ENCODE data around the gene AKAP6. TPM values are rescaled to one million over a fixed set of nuclear protein-coding genes. Genes with fewer than 3 reads are reported as not detected.

AKAP6 gene
- total RNA-seq, 2 experiments from 2014 or later: 2.0 to 2.4 TPM

DNA sequence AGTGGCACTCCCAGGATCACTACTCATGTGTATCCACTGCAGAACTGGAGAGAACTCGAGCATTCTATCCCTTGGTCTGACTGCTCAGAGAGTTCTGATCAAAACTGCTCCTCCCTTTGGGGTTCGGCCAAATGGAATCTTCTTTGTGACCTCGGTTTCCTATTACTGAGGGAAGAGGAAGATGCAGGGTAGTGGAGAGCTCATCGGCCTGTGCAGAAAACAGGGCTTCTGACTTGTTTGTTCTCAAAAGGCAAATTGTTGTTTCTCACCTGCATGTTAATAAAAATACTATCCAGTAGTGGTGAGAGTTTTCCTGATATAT is 17.1 kb upstream of the AKAP6 start:
- intact Hi-C loops (cut with micrococcal nuclease): no loop called here
- no peaks in the 10 kb centered on the region for H3K4me1 Mint-ChIP-seq (ENCODE audit: low read depth)
- no peak overlapping the region for H3K4me3 Mint-ChIP-seq
- DNase-seq: no peak
- no peaks in the 10 kb centered on the region for H3K27me3 Mint-ChIP-seq (ENCODE audit: low read depth)
- no peaks in the 10 kb centered on the region for H3K9me3 Mint-ChIP-seq
- H3K36me3 Mint-ChIP-seq (ENCODE audit: low read depth): no peaks in the 10 kb centered on the region
- no peak overlapping the region for H3K27ac Mint-ChIP-seq
- CTCF ChIA-PET: no interaction called here

DNA sequence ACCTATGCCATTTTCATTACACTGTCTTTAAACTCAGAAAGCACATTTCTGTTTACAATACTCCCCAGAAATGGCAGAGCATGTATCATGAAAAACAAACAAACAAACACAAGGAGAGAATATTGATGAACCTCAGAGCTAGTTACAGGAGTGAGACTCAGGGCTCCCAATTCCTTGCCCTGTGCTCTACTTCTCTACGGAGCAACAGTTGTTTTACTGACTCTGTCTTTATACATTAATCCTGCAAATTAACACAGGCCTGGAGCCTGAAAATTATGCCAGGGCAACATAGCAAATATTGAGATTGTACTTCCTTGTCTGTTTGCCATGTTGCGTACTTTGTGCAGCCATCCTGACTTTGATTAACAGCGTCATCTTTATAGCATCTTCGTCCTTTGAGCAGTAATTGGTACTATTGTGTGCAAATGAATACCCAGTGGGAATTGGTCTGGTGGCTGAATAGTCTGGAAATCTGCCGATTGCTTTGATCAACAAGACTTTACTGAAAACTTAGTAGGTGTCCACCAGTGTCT is 15.2 kb upstream of the AKAP6 start:
- CTCF ChIA-PET: interaction anchor here (0.7 to 1.1 kb wide), 2 partner anchors 8 to 101 kb away, joined by 3 read pairs; no protein-coding TSS in a partner anchor
- H3K27me3 Mint-ChIP-seq (ENCODE audit: low read depth): no peaks in the 10 kb centered on the region
- no peak for DNase-seq
- H3K4me1 Mint-ChIP-seq (ENCODE audit: low read depth): no peaks in the 10 kb centered on the region
- no peaks in the 10 kb centered on the region for H3K36me3 Mint-ChIP-seq (ENCODE audit: low read depth)
- intact Hi-C loops (cut with micrococcal nuclease): no loop called here
- H3K9me3 Mint-ChIP-seq: no peaks in the 10 kb centered on the region
- H3K27ac Mint-ChIP-seq: no peak overlapping the region
- H3K4me3 Mint-ChIP-seq: no peak overlapping the region

DNA sequence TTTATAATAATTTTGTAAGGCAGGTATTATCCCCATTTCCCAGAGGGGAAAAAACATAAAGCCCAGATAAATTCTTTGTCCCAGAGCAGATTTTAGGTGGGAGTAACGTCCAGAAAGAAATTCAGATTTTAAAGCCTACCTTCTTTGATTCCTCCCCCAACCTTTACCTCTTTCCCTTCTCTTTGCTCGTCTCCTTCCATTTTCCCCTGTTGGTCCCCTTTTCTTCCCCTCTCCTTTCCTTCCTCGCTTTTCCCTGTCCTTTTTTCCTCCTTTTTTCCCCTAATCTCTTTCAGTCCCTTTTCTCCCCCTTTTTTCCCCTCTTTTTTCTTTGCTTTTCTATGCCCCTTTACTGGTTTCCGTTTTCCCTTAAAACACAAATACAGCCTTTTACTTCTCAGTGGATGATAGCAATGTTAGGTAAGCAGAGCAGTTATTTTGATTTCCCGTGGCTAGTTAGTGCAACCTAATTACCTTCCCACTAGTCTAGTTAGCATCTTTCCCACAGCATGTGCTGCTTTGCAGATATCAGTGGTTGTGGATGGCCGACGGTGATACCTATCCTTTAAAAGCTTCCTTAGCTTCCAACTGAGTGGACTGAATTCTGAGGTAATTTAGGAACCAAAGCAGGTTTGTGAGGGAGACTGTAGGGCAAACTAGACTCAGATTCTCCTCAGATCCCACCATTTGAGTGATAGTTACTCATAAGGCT is 10.9 kb upstream of the AKAP6 start:
- H3K36me3 Mint-ChIP-seq (ENCODE audit: low read depth): no peaks in the 10 kb centered on the region
- no peak overlapping the region for H3K4me3 Mint-ChIP-seq
- no peaks in the 10 kb centered on the region for H3K27me3 Mint-ChIP-seq (ENCODE audit: low read depth)
- no peak for DNase-seq
- CTCF ChIA-PET: no interaction called here
- no peak overlapping the region for H3K27ac Mint-ChIP-seq
- H3K9me3 Mint-ChIP-seq: no peaks in the 10 kb centered on the region
- H3K4me1 Mint-ChIP-seq (ENCODE audit: low read depth): no peaks in the 10 kb centered on the region
- intact Hi-C loops (cut with micrococcal nuclease): no loop called here

DNA sequence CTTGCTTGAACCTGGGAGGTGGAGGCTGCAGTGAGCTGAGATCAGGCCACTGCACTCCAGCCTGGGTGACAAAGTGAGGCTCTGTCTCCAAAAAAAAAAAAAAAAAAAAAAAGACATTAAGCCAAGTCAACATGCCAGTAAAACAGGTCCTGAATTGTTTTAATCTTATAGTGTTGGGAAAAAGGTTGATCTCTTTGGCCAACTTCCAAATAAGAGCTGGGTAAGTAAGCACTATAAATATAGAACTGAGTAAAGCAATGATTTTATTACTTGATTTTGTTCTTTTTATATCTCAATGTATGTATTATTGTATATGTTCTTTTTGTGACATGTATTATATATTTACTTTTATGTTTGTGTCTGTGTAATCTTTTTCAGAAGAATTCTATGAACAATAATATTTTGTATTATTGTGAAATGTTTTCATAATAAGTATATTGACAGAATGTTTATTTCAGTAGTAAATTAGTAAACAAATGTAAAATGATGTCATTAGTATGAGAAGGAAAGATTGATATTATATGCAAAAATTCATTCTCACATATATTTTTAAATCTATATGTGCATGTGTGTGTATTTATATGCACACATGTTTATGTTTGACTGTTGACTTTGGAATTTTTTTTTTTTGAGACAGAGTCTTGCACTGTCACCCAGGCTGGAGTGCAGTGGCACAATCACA is 9.6 kb upstream of the AKAP6 start:
- Mint-ChIP-seq H3K27ac (no peak overlapping the region), H3K4me3 (no peak overlapping the region)
- intact Hi-C loops (cut with micrococcal nuclease): no loop called here

DNA sequence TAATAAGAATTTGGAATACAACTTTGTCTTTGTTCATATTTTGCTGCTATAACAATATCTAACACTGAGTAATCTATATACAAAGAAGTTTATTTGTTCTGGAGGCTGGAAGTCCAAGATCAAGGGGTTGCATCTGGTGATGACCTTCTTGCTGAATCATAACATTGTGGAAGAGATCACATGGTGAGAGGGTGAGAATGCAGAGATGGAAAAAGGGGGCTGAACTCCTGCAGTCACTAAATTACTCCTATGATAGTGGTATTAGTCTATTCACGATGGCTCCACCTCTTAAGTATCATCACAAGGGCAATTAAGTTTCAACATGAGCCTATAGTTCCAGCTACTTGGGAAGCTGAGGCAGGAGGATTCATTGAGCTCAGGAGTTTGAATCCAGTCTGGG is 4.5 kb upstream of the AKAP6 start:
- CTCF ChIA-PET: no interaction called here
- Mint-ChIP-seq H3K27me3 (ENCODE audit: low read depth) (no peaks in the 10 kb centered on the region), H3K4me1 (ENCODE audit: low read depth) (no peaks in the 10 kb centered on the region), H3K4me3 (no peak overlapping the region), H3K36me3 (ENCODE audit: low read depth) (no peaks in the 10 kb centered on the region), H3K27ac (no peak overlapping the region), H3K9me3 (no peaks in the 10 kb centered on the region)
- DNase-seq: no peak
- intact Hi-C loops (cut with micrococcal nuclease): no loop called here

More for the DNA sequence above, 9.6 kb upstream of the AKAP6 start:
- Mint-ChIP-seq H3K9me3 (no peaks in the 10 kb centered on the region), H3K27me3 (ENCODE audit: low read depth) (no peaks in the 10 kb centered on the region), H3K36me3 (ENCODE audit: low read depth) (no peaks in the 10 kb centered on the region), H3K4me1 (ENCODE audit: low read depth) (no peaks in the 10 kb centered on the region)
- no peak for DNase-seq
- CTCF ChIA-PET: interaction anchor here (0.6 to 0.7 kb wide), 2 partner anchors 8 to 75 kb away, joined by 3 read pairs; no protein-coding TSS in a partner anchor

DNA sequence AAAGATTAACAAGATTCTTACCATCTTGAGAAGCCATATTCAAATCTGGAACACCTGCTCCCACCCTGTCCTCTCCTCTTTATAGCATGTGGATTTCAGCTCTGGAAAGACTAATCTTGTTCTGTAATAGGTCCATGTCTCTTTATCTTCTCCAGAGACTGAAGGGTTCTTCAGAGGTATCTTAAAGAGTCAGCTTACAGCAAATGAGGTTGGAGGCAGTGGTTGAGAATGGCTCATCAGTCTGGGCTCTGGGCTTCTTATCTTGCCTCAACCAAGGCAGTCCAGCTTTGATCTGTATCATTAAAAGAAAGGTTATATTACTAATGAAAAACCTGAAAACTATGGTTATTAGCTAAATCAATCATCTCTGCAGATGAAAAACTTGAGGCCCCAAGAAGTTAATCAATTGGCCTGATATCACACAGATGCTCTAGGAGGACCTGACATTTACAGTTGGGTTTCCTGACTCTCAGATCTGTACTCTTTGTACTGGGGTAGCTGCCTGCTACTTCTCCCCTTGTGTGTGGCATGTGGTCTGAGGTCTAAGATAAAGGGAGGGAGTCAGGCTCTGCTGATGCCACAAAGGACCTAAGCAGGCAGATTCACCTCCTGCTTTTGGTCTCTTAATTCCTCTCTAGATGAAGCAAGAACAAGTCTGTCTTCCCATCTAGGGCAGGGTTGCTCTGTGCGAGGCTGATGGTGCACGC is 1.7 kb upstream of the AKAP6 start:
- H3K4me1 Mint-ChIP-seq (ENCODE audit: low read depth): no peaks in the 10 kb centered on the region
- intact Hi-C loops (cut with micrococcal nuclease): no loop called here
- no peak for DNase-seq
- no peak overlapping the region for H3K4me3 Mint-ChIP-seq
- H3K9me3 Mint-ChIP-seq: no peaks in the 10 kb centered on the region
- H3K27ac Mint-ChIP-seq: no peak overlapping the region
- H3K27me3 Mint-ChIP-seq (ENCODE audit: low read depth): no peaks in the 10 kb centered on the region
- CTCF ChIA-PET: interaction anchor here (0.6 kb wide), 1 partner anchor 8 kb away, joined by 3 read pairs; no protein-coding TSS in a partner anchor
- no peaks in the 10 kb centered on the region for H3K36me3 Mint-ChIP-seq (ENCODE audit: low read depth)

DNA sequence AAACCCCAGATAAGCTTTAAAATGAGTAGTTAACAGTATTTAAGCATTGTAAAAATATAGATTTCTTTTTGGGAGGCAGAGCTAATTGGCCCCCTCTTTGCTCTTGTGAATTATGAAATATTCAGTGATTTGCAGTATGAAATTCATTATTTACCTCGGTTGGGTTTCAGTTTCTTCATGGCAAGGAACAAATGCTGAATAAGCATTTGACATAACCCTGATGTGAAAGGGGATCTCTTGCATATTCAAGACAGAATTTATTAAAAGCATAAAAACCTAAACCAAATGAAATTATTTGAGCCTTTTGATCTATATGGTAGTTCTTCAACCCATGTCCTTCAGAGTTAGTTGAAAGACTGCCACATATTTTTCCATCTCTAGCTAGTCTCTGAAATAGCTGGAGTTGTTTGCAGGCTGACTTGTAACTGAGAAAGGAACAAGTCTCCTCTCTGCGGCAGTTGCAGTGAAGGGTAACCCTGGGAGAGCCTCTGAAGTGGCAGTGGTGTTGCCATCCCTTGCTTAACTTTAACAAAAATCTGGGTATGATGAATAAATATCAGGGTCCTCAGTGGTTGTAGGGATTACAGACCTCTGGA is 690 bp downstream of the AKAP6 start:
- Mint-ChIP-seq H3K36me3 (ENCODE audit: low read depth) (no peaks in the 10 kb centered on the region), H3K9me3 (no peaks in the 10 kb centered on the region), H3K4me3 (no peak overlapping the region), H3K27ac (no peak overlapping the region), H3K27me3 (ENCODE audit: low read depth) (no peaks in the 10 kb centered on the region), H3K4me1 (ENCODE audit: low read depth) (peaks cover 2% of the 10 kb centered on the region)
- DNase-seq: no peak
- CTCF ChIA-PET: interaction anchor here (0.6 kb wide), 1 partner anchor 184 kb away, joined by 3 read pairs; no protein-coding TSS in a partner anchor
- intact Hi-C loops (cut with micrococcal nuclease): no loop called here

DNA sequence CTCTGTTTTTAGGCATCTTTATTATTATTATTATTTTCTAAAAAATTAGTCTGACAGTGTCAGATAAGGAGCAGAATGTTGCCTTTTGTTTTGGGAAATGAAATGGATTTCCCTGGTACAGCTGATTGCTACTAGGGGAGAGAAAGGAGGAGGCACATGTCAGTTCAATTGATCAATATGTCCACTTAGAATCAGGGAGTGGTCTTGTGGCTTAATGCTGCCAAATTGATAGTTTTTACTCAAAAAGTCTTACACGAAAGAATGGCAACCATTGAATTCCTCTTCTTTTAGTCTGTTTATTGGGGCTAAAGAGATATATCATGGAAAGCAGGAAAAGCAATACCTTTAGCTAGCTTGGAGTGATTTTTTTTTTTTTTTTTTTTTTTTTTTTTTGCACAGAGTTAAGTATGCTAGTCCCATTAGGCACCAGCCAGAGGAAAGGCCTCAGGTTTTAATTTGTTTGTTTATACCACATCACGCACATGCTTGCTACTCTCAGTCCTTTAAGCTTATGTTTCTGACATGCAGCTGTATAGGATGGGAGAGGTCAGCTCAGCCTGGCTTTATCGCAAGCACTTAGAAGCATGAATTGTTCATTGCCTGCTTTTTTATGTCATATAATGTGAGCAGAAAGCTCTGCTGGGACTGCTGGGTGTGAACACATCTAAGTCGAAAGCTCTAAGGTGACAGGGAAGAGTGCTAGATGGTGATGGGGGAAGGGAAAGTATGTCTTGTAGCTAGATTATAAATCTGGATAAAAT is 1.4 kb downstream of the AKAP6 start:
- Mint-ChIP-seq H3K36me3 (ENCODE audit: low read depth) (no peaks in the 10 kb centered on the region), H3K27me3 (ENCODE audit: low read depth) (no peaks in the 10 kb centered on the region), H3K27ac (no peak overlapping the region), H3K9me3 (no peaks in the 10 kb centered on the region), H3K4me3 (no peak overlapping the region), H3K4me1 (ENCODE audit: low read depth) (peaks cover 2% of the 10 kb centered on the region)
- intact Hi-C loops (cut with micrococcal nuclease): no loop called here
- no peak for DNase-seq
- CTCF ChIA-PET: interaction anchor here (0.6 kb wide), 2 partner anchors 46 to 183 kb away, joined by 3 read pairs; no protein-coding TSS in a partner anchor

DNA sequence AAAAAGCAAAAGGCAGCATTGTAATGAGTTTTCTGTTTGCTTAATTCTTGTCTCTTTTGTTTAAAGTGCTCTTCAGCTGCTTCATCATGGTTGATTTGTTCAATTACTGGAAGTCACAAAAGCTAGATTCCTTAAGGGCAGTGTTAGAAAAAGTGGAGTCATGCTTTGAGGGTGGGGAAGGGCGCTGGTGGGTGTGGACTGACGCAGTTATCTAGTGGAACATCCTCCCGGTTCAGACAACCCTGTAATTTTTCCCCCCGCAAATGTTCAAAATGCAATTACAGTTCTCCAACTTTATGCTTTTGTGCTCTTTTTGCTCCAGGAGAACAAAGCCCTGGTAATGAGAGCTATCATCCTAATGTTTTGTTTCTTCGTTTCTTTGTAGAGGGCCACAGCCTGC is 2.1 kb downstream of the AKAP6 start:
- H3K27ac Mint-ChIP-seq: no peak overlapping the region

DNA sequence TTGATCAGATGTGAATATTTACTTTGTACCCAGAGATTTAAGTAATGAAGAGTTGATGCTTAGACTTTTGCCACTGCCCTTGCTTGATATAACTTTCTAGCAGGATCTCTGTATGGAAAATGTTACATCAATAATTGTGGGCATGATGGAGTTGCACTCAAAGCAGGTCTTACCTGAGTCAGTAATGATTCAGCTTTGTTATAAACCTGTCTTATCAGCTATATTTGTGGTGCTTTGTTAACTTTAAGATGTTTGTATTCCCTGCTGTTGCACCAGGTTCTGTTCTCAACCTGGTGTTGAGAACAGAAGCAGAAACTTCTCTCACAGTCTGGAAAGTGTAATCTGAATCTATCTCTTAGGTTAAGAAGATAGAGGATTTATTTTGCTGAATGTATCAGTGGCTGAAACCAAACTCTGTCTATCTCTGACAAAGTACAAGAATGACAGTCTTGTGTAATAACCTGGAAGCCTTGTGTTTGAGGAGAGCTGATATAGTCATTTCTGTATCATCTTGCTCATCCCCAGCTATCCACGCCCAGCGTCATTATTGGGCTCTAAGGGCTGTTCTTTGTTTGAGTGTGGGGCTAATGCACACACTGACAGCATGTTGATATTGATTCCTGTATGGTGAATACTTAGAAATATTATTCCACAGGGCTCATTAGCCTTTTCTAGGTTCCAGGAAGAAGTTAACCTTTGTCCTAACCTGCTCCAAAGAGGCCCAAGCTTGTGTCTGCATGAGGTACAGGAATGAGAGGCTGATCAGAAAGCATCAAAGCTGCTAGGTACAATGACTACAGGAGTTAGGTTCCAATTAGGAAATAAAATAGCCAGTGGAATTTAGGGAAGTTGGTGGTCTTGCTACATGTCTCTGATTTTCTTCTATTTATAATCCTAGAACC is 3.6 kb downstream of the AKAP6 start:
- CTCF ChIA-PET: no interaction called here
- Mint-ChIP-seq H3K27ac (no peak overlapping the region), H3K9me3 (no peaks in the 10 kb centered on the region), H3K27me3 (ENCODE audit: low read depth) (no peaks in the 10 kb centered on the region), H3K4me3 (no peak overlapping the region), H3K4me1 (ENCODE audit: low read depth) (peaks cover 2% of the 10 kb centered on the region), H3K36me3 (ENCODE audit: low read depth) (no peaks in the 10 kb centered on the region)
- intact Hi-C loops (cut with micrococcal nuclease): no loop called here
- DNase-seq: peak; percentile 18

More for the DNA sequence above, 2.1 kb downstream of the AKAP6 start:
- CTCF ChIA-PET: interaction anchor here (0.6 kb wide), 1 partner anchor 47 kb away, joined by 3 read pairs; no protein-coding TSS in a partner anchor
- H3K27me3 Mint-ChIP-seq (ENCODE audit: low read depth): no peaks in the 10 kb centered on the region
- peaks cover 2% of the 10 kb centered on the region for H3K4me1 Mint-ChIP-seq (ENCODE audit: low read depth)
- intact Hi-C loops (cut with micrococcal nuclease): no loop called here
- no peak overlapping the region for H3K4me3 Mint-ChIP-seq
- DNase-seq: no peak
- H3K9me3 Mint-ChIP-seq: no peaks in the 10 kb centered on the region
- no peaks in the 10 kb centered on the region for H3K36me3 Mint-ChIP-seq (ENCODE audit: low read depth)

DNA sequence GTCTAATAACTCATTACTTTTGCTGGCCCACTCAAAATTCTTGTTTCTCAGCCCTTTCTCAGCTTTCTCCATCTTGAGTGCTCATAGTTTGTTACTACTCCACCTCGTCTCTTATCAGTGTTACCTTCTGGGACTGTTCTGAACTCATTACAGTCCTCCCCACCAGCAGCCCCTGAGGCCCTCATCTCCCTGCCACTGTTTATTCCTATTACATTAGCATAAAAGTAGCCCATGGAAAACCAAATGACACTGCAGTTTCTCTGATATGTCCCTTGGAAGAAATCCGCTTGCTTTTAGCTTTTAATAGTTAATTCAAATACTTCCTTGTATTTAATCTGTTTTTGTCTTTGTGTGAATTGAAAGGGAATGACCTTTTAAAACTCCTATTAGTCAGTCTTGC is 7.6 kb downstream of the AKAP6 start:
- H3K9me3 Mint-ChIP-seq: no peaks in the 10 kb centered on the region
- DNase-seq: no peak
- intact Hi-C loops (cut with micrococcal nuclease): no loop called here
- no peaks in the 10 kb centered on the region for H3K36me3 Mint-ChIP-seq (ENCODE audit: low read depth)
- no peak overlapping the region for H3K27ac Mint-ChIP-seq
- H3K4me3 Mint-ChIP-seq: no peak overlapping the region
- H3K27me3 Mint-ChIP-seq (ENCODE audit: low read depth): no peaks in the 10 kb centered on the region
- CTCF ChIA-PET: no interaction called here
- H3K4me1 Mint-ChIP-seq (ENCODE audit: low read depth): peaks cover 2% of the 10 kb centered on the region
